ENCODE measurements around the gene ITPKB.
"Not testable (repeated sequence)": the region's sequence is repeated elsewhere in the genome, so short reads cannot be mapped to it uniquely, and the experiment has no call there.

ITPKB gene

DNA sequence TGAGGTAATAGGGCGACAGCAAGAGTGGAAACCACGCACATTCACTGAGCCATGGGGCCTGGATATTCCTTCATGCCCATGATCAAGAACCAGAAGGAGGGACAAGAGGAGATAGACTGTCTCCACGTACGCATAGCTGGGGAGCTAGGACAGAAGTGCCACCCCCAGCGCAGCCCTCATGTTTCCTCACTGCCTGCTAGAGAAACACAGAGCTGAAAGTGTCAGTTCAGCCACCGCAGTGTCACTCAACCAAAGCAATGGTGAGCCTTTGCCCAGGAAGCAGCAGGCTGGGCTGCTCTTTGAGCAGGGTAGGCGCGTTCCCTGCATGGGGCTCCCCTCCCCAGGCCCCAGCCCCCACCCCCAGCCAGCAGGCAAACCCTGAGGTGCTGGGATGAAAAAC lies 122.0 kb downstream of the ITPKB start:
- no peak for DNase-seq

DNA sequence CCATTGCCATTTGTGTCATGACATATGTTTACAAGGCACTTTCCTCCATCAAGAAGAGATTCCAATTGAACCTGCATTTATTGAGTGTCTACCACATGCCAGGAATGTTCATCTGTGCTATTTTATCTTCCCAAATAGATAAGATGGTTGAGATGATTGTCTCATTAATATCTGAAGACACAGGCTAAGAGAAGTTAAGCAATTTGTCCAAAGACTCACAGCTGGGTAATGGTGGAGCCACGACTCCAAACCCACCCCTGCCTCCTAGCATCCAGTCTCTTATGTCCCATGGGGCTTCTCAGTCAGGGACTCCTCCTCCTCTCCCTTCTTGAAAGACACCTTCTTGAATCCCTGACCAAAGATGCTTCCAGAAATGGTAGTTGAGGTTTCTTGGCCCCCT lies 122.4 kb downstream of the ITPKB start:
- DNase-seq = no peak

DNA sequence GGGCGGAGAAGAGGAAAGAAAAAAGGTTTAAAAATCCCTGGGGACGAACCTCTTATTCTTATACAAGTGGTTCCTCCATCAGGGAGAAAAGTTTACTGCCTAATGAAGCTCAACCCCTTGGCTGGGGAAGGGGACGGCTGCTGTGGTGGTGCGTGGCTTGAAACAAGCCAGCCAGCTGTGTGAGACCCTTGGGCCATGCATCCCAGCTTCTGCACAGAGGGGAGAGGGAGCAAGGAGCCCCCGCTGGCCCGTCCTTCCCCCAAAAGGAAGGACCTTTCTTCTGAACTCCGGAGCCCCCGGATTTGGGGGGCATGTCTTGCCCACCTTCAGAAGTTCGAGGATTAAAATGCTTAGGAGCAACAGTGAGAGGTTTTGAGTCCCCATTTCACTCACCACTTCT lies 123.2 kb downstream of the ITPKB start:
- no peak for DNase-seq

DNA sequence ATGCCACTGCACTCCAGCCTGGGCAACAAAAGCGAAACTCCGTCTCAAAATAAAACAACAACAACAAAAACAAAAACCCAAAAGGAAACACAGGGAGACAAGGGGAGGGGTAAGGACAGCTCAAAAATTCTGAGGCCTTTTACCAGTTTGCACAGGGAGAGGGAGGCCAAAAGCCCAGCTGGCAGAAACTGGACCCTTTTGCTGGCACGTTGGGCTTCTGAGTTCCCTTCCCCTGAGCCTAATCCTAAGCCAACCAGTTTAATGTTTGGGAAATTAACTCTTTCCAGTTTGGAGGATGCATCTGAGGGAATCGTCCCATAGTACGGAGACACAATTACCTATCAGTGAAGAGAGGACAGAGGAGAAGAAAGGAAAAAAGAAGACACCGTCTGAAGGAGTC lies 127.1 kb downstream of the ITPKB start:
- not testable (repeated sequence) for DNase-seq

GRCh38 chr1:226611301-226611700 lies 127.8 kb downstream of the ITPKB start:
- DNase-seq = no peak

GRCh38 chr1:226610671-226611070 lies 128.4 kb downstream of the ITPKB start:
- no peak for DNase-seq

GRCh38 chr1:226609836-226610455 lies 129.1 kb downstream of the ITPKB start:
- DNase-seq = peak; percentile 20

GRCh38 chr1:226608699-226609505 lies 130.2 kb downstream of the ITPKB start:
- DNase-seq = peak; percentile 52

DNA sequence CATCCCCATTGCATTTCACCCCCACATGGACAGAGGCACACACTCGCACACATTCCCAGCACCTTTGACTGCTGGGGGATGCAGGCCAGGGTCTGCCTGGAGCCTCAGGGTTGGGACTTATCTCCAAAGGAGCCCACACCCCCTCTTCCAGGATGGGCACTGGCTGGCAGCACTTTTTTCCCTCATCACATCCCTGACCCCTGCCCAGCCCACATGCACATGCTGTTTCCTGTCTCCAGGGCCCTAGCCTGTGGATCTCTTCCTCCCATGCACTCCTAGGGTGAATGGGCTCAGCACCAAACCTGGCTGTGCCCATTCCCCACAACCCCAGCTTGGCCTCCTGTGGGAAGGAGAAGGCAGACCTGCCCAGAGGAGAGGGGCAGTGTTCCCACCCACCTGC lies 131.3 kb downstream of the ITPKB start:
- DNase-seq = no peak

- DNase-seq = no peak
Measured at GRCh38 chr1:226607268-226607660, 131.8 kb downstream of the ITPKB start.

- no peak for DNase-seq
Measured at GRCh38 chr1:226606311-226607267, 132.5 kb downstream of the ITPKB start.

DNA sequence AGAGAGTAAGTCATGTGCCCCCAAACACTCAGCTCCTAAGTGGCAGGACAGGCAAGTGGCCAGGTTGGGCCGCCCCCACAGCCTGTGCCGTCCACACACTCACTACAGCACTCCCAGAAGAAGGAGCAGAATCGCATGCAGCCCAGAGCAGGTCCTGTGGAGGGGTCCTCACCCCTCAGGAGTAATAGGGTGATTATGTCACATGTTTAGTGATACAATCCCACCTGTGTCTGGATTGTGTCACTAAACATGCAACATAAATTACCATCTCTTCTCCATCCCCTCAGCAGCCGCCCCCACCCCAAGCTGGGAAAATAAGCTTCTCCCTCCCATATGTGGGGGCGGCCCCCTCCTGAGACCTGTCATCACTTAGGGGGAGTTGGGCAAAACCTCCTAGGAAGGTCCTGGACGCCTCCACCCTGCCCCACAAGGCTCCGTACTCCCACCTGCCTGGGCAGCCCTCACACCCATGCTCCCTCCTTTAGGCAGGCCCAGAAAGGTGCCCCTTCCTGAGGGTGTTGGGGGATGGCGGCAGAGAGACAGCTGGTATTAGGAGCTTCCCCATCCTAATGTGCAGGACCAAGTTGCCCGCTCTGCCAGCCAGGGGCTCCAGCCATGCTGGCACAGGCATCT lies 133.6 kb downstream of the ITPKB start:
- DNase-seq = no peak

DNA sequence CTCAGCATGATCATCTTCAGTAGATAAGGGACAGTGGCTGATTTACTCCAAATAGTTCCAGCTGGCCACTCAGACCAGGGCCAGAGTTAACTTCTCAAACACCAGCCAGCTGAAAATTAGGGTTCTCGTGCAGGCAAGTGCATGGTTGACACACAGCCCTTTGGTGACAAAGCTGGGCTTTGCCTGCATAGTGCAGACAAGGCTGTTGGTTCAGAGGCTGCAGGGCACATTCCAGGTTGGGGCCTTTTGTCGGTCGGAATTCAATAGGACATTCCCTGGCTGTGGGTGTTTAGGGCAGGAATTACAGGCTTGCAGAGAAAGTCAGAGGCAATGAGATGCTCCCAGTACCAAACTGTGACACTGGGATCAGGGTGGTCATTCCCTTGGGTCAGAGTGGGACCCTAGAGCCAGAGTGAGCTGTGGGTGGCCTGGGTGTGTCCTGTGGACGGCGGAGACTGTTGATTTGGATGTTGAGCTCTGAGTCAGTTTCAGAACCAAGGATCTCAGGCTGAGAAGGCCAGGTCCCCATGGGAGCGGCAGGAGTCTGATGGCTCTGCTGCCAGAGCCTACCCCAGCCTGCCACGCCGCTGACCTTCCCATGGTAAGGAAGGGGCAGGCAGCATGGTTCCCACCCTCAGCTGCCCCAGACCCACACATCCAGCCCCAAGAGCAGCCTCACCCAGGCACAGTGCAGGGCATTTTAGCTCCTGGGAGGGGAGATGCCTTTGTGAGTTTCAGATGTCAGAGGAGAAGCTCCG lies 134.3 kb downstream of the ITPKB start:
- peak; percentile 33 for DNase-seq

DNA sequence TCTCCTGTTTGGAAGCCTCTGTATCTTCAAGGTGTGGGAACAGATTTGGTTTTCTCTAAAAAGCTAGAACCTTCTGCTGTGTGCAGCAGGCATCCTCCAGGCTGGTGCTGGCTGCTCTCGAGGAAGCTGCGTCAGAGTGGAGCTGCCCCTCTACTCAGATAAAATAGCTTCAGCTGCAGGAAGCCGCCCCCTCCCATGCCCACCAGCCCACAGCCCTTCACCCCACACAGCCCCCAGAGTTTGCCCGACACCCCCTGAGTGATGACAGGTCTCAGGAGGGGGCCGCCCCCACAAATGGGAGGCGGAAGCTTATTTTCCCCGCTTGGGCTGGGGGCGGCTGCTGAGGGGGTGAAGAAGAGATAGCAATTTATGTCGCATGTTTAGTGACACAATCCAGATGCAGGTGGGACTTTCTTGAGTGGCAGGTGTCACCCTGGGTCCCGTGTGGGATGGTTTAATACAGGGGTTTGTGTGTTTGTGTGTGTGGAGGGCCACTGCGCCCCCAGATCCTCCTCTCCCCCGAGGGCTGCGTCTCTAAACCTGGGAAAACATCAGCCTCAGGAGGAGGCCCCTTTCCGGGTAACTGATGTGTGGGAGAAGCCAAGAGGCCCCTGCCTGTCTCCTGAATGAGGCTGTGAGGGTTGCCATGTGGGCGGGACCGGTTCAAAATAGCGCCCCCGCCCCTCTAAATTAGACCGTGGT lies 135.1 kb downstream of the ITPKB start:
- DNase-seq = no peak

DNA sequence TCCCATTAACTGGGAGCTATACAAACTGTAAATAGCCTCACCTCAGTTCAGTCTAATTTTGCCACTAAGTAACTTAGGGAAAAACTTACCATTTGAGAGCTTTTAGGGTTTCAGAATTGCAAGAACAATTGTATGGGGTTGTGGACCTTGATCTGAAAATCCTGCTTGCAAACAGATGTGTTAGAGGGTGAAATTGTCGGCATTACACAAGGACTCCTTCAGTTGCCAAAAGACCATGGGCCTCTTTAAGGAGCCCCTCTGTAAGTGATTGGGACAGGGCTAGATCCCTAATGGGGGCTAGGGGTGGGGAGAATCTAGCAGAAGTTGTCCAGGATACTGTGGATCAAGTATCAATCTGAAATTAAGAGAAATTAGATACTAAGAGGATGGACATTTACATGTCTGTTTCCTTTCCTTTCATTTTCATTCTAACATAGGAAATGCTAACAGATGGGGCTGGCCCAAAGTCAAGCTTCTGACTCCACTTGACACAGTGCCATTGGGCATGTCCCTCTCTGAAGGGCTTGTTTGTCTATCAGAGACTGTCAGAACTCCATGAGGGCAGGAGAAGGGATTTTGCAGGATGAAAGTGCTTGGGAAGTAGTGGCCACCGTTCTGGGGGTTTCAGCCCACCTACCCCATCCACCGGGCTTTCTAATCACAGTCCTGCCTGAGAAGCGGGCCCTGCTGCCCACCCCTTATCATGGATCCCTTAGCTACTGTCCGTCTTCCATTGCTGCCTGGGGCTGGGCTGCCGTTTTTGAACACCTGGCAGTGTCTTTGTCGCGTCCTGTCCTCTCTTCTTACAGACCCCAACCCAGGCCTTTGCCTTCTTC lies 135.8 kb downstream of the ITPKB start:
- DNase-seq = peak; percentile 65

GRCh38 chr1:226602186-226603021 lies 136.7 kb downstream of the ITPKB start:
- DNase-seq = peak; percentile 69

- DNase-seq = no peak
Measured at GRCh38 chr1:226601456-226601855, 137.6 kb downstream of the ITPKB start.

- DNase-seq = no peak
Measured at GRCh38 chr1:226600254-226600653, 138.8 kb downstream of the ITPKB start.

DNA sequence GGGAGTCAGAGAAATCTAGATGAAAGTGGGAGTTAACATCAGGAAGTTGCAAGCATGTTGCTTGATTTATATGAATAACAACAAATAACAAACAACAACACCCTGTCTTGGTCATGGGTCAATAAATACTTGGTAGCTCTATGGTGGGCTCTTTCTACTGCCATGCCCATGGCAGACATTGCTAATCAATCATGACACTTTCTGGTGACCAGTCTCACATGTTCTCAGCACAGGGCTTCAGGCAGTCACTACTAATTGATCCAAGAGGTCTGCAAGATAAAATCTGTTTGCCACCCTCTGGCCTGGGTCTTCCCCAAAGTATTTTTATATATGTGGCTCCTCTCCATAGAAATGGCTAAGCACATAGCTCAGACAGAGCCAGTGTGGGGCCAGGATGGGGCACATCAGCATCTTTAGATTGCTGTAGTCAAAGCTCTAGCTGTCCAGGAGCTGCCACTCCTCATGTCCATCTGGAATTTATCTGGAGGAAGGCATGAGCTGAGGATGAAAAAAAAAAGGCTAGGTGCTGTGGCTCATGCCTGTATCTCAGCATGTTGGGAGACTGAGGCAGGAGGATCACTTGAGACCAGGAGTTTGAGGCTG lies 139.3 kb downstream of the ITPKB start:
- no peak for DNase-seq
